Fibroblast of skin of left biceps (primary cell): ENCODE data around the gene CSTF3.

Source experiments
- DNase-seq, 2 experiments: peaks; one replicate each; pipeline ENCODE4 v3.0.0-alpha.2; 2013; ENCODE audit warnings: low read depth in 2 of 2

CSTF3 gene

GRCh38 chr11:33043221-33043830 is 118.0 kb downstream of the CSTF3 start:
- no peak for DNase-seq

GRCh38 chr11:33040862-33041453 is 120.3 kb downstream of the CSTF3 start:
- DNase-seq = no peak

DNA sequence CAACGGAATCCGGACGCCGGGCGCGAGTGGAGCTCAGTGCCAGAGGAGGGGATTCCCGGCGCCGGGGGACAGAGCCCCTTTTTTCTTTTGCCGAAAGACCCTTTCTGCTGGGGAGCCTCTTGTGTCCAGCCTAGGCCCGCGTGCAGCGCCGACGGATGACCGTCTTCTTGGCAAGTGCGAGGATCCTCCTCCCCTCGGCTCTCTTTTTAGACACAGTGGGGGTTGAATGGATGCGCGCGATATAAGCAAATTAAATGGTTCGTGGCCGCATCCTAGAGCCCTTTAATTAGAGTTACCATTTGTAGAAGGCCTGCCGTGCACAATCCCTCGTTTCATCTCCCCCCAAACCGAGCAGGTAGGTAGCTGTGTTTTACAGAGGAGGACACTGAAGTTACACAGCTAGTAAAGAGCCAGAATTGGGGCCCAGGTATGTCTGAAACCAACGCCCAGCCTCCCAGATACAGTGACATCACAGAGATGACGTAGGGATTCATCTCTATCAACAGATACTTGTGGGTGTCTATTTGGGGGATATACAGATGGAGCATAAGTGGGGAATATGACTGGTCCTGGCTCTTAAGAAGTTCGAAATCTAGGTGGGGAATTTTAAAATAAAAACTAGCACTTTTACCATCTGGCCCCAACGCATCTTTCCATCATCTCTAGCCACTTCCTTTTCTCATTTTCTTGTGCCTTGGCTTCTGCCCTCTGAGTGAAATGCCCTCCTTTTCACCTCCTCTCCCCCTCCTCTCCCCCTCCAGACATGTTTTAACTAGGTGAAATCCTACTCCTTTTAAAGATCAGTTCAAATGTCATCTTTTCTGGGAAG is 121.0 kb downstream of the CSTF3 start:
- DNase-seq = no peak

DNA sequence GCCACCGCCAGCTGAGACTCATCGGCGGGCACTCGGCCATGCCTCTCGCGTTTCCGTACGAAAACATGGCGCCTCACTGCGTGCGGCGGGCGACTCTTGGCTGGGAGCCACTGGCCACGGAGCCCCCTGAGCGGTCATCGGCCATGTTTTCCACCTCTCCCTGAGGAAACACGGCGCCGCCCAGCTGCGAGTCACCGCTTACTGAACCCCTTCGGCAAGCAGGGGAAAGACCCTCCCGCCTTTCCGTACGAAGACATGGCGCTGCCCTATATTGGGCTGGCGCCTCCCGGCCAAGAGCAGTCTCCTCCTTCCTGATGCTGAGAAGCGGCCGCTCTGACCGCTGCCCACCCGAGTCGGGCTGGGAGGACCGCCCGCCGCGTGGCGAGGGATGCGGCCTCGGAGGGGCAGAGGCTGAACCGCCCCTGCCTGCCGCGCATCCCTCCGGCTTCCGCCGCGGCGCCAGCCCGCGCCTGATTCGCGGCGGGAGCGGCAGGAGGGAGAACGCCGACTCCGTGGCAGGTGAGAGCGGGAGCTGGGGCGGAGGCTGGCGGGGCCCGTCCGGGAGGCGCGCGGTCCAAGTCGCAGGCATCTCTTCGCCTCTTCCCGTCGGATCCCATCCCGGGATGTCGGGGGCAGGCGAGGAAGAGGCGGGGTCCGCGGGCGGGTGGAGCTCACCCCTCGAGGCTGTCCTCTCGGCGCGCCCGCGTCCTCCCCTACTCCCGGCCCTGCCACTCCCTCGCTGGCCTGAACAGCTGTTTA is 121.8 kb downstream of the CSTF3 start, which contains the start of gene TCP11L1:
TSS of gene TCP11L1 (plus strand) at position 299 of the 759 bp plus-strand sequence. CDS start 4,202 bp downstream, outside the sequence.
- DNase-seq = peak; percentile 84 to 85

- DNase-seq = no peak
Measured at GRCh38 chr11:33035011-33035410, 126.3 kb downstream of the CSTF3 start.
